ENCODE results near the gene OR5B17.

DNA sequence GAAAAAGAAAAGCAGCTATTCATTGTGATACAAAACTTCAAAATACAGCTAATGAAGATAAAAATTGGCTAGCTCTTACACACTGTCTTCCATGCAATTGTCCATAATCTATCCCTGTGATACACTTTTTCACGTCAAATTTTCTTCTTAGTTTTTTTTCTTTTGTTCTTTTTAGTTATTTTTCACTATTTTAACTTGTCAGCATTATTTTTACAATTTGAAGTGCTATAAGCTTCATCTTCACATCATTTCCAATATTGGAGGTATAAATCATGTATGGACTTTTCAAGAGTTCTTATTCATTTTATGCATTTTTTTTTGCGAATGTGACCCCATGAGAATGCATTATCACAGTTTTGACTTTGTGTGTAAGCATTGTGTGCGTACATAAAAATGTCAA, 4.1 kb downstream of the OR5B17 start:
- TF ChIP-seq CTCF (IDR thresholded peaks at IDR 0.05; ENCODE audit: borderline replicate concordance, extremely low read depth, low read length, poor library complexity, severe bottlenecking) (no peak), EZH2 (IDR thresholded peaks at IDR 0.05; ENCODE audit: borderline replicate concordance, low read depth, low read length, severe bottlenecking) (no peak)

Data from DND-41 (cell line).